ENCODE data around the gene IQCE.
"Not testable (repeated sequence)": the region's sequence is repeated elsewhere in the genome, so short reads cannot be mapped to it uniquely, and the experiment has no call there.

The IQCE gene

GRCh38 chr7:2532816-2533215, 26.0 kb upstream of the IQCE start:
- DNase-seq: not testable (repeated sequence)

- not testable (repeated sequence) for DNase-seq
Measured at GRCh38 chr7:2533566-2533965, 25.2 kb upstream of the IQCE start.

GRCh38 chr7:2534214-2534613, 24.6 kb upstream of the IQCE start:
- DNase-seq: not testable (repeated sequence)

GRCh38 chr7:2535872-2536627, 22.7 kb upstream of the IQCE start:
- not testable (repeated sequence) for DNase-seq

- DNase-seq: no peak
Measured at GRCh38 chr7:2537981-2538851, 20.6 kb upstream of the IQCE start.

GRCh38 chr7:2539031-2539911, 19.5 kb upstream of the IQCE start:
- DNase-seq: no peak

- DNase-seq: no peak
Measured at GRCh38 chr7:2540133-2540532, 18.6 kb upstream of the IQCE start.

GRCh38 chr7:2540641-2541051, 18.1 kb upstream of the IQCE start:
- DNase-seq: no peak

- no peak for DNase-seq
Measured at GRCh38 chr7:2541291-2542010, 17.3 kb upstream of the IQCE start.

GRCh38 chr7:2542011-2542915, 16.5 kb upstream of the IQCE start:
- no peak for DNase-seq

- DNase-seq: no peak
Measured at GRCh38 chr7:2542916-2543871, 15.6 kb upstream of the IQCE start.

- no peak for DNase-seq
Measured at GRCh38 chr7:2544541-2545188, 14.1 kb upstream of the IQCE start.

- no peak for DNase-seq
Measured at GRCh38 chr7:2545746-2546425, 12.9 kb upstream of the IQCE start.

- no peak for DNase-seq
Measured at GRCh38 chr7:2546776-2547586, 11.8 kb upstream of the IQCE start.

- no peak for DNase-seq
Measured at GRCh38 chr7:2551418-2551817, 7.4 kb upstream of the IQCE start.

GRCh38 chr7:2553108-2553507, 5.7 kb upstream of the IQCE start:
- no peak for DNase-seq

GRCh38 chr7:2553831-2554581, 4.8 kb upstream of the IQCE start:
- no peak for DNase-seq

All from NCI-H1048 (cell line).